Thymus (tissue), 11 donors: ENCODE data around the gene KRTAP5-5. TPM values are rescaled to one million over a fixed set of nuclear protein-coding genes. Genes with fewer than 3 reads are reported as not detected.
"Not testable (repeated sequence)": the region's sequence is repeated elsewhere in the genome, so short reads cannot be mapped to it uniquely, and the experiment has no call there.

Experiments
- DNase-seq, 9 donors: peaks; one replicate each; pipeline ENCODE4 v3.0.0-alpha.2; 2013; ENCODE audit warnings: low spot score in 9 of 9, low read depth in 6 of 9, missing footprints in 1 of 9
- H3K27ac ChIP-seq, 2 donors: one replicate each; pipeline ENCODE4 v1.5.1; 2013; ENCODE audit warnings: control low read depth in 1 of 2, low read depth in 1 of 2, low read length in 1 of 2, mild to moderate bottlenecking in 1 of 2, moderate library complexity in 1 of 2
- H3K27me3 ChIP-seq, 2 donors: one replicate each; pipeline ENCODE4 v1.5.1; 2013; ENCODE audit warnings: low read length in 1 of 2; ENCODE audit not compliant: control insufficient read depth in 2 of 2, insufficient read depth in 1 of 2
- H3K36me3 ChIP-seq, 2 donors: one replicate each; pipeline ENCODE4 v1.5.1; 2013; ENCODE audit warnings: low read length in 1 of 2, mild to moderate bottlenecking in 1 of 2, moderate library complexity in 1 of 2; ENCODE audit not compliant: control insufficient read depth in 2 of 2, insufficient read depth in 2 of 2
- H3K4me1 ChIP-seq, 2 donors: one replicate each; pipeline ENCODE4 v1.5.1; 2013; ENCODE audit warnings: low read length in 2 of 2; ENCODE audit not compliant: control insufficient read depth in 2 of 2, insufficient read depth in 2 of 2
- H3K4me3 ChIP-seq, 2 donors: one replicate each; pipeline ENCODE4 v1.5.1; 2013; ENCODE audit warnings: low read length in 2 of 2, control low read depth in 1 of 2, mild to moderate bottlenecking in 1 of 2
- H3K9me3 ChIP-seq, 2 donors: one replicate each; pipeline ENCODE4 v1.5.1; 2013; ENCODE audit warnings: low read length in 1 of 2, mild to moderate bottlenecking in 1 of 2; ENCODE audit not compliant: control insufficient read depth in 2 of 2, insufficient read depth in 1 of 2
- WGBS: extraction: QIAGEN DNeasy Blood & Tissue Kit; methylation state at CpG from one replicate; pipeline ENCODE4 v1.1.7; 2013; 5-methylcytosine and 5-hydroxymethylcytosine counted together
- polyA plus RNA-seq: library from polyadenylated mRNA; stranded (reverse); fragments of 200-250 nt; gene quantifications from one replicate; pipeline ENCODE4 v1.2.3, GENCODE V29; 2013
- total RNA-seq: library from RNA; stranded (reverse); fragments of 120-200 nt; gene quantifications from one replicate; pipeline ENCODE4 v1.2.4, GENCODE V29; 2013
- donor health status: healthy.

The KRTAP5-5 gene
- total and polyA plus RNA-seq, 2 donors = not detected

GRCh38 chr11:1595994-1596575 lies 33.5 kb upstream of the KRTAP5-5 start:
- not testable (repeated sequence) for H3K9me3 ChIP-seq, H3K4me1 ChIP-seq, H3K36me3 ChIP-seq, H3K4me3 ChIP-seq, H3K27ac ChIP-seq, DNase-seq
- H3K27me3 ChIP-seq = peaks cover 2 to 24% of the 10 kb centered on the region in 2 donors
- 68% methylated on average over 11 of the region's 11 CpGs for WGBS

- 76% methylated on average over 19 of the region's 19 CpGs for WGBS
- DNase-seq, H3K4me3 ChIP-seq: not testable (repeated sequence)
Measured at GRCh38 chr11:1596576-1597121, 32.9 kb upstream of the KRTAP5-5 start.

GRCh38 chr11:1597331-1597993 lies 32.1 kb upstream of the KRTAP5-5 start:
- Histone ChIP-seq H3K4me3 (no peak overlapping the region), H3K36me3 (no peaks in the 10 kb centered on the region), H3K27ac (no peak overlapping the region), H3K4me1 (no peaks in the 10 kb centered on the region), H3K9me3 (no peaks in the 10 kb centered on the region), H3K27me3 (peaks cover 2 to 24% of the 10 kb centered on the region in 2 donors)
- WGBS = 91% methylated on average over 10 of the region's 10 CpGs
- DNase-seq = no peak

More at GRCh38 chr11:1596576-1597121, 32.9 kb upstream of the KRTAP5-5 start:
- not testable (repeated sequence) for H3K36me3 ChIP-seq, H3K4me1 ChIP-seq, H3K27ac ChIP-seq, H3K9me3 ChIP-seq
- H3K27me3 ChIP-seq = peaks cover 2 to 24% of the 10 kb centered on the region in 2 donors

GRCh38 chr11:1597994-1598380 lies 31.6 kb upstream of the KRTAP5-5 start, which contains the start of gene KRTAP5-2:
Gene KRTAP5-2, minus strand, starts transcription at chr11:1598294. Its CDS starts 44 bp downstream, at chr11:1598250.
- Histone ChIP-seq H3K27me3 (peaks cover 2 to 24% of the 10 kb centered on the region in 2 donors), H3K36me3 (no peaks in the 10 kb centered on the region), H3K4me1 (no peaks in the 10 kb centered on the region), H3K27ac (no peak within 1 kb of the TSS), H3K4me3 (no peak within 1 kb of the TSS), H3K9me3 (no peaks in the 10 kb centered on the region)
- 46% methylated on average over 4 of the region's 4 CpGs for WGBS
- no peak for DNase-seq

- H3K36me3 ChIP-seq, H3K27ac ChIP-seq, H3K4me3 ChIP-seq, H3K9me3 ChIP-seq, H3K4me1 ChIP-seq, DNase-seq: not testable (repeated sequence)
- 87% methylated on average over 3 of the region's 3 CpGs for WGBS
- H3K27me3 ChIP-seq = peaks cover 2 to 24% of the 10 kb centered on the region in 2 donors
Measured at GRCh38 chr11:1598406-1598805, 31.2 kb upstream of the KRTAP5-5 start.

- Histone ChIP-seq H3K4me1 (no peaks in the 10 kb centered on the region), H3K27ac (no peak overlapping the region), H3K27me3 (peaks cover 2 to 24% of the 10 kb centered on the region in 2 donors), H3K9me3 (no peaks in the 10 kb centered on the region), H3K4me3 (no peak overlapping the region), H3K36me3 (no peaks in the 10 kb centered on the region)
- no peak for DNase-seq
- WGBS = 71% methylated on average over 6 of the region's 6 CpGs
Measured at GRCh38 chr11:1598816-1599215, 30.8 kb upstream of the KRTAP5-5 start.

- H3K27ac ChIP-seq = no peak overlapping the region
- 79% methylated on average over 5 of the region's 5 CpGs for WGBS
- no peaks in the 10 kb centered on the region for H3K36me3 ChIP-seq
- peaks cover 0 to 25% of the 10 kb centered on the region in 2 donors for H3K27me3 ChIP-seq
- DNase-seq = no peak
- no peaks in the 10 kb centered on the region for H3K4me1 ChIP-seq
- no peak overlapping the region for H3K4me3 ChIP-seq
- no peaks in the 10 kb centered on the region for H3K9me3 ChIP-seq
Measured at GRCh38 chr11:1600626-1601025, 28.9 kb upstream of the KRTAP5-5 start.

- H3K27ac ChIP-seq, H3K4me1 ChIP-seq, H3K36me3 ChIP-seq, H3K4me3 ChIP-seq, DNase-seq, H3K9me3 ChIP-seq: not testable (repeated sequence)
- WGBS = 84% methylated on average over 3 of the region's 3 CpGs
- peaks cover 0 to 23% of the 10 kb centered on the region in 2 donors for H3K27me3 ChIP-seq
Measured at GRCh38 chr11:1601663-1602062, 27.9 kb upstream of the KRTAP5-5 start.

GRCh38 chr11:1603629-1604028 lies 25.9 kb upstream of the KRTAP5-5 start:
- Histone ChIP-seq H3K4me3 (no peak overlapping the region), H3K27me3 (peaks cover 0 to 25% of the 10 kb centered on the region in 2 donors), H3K36me3 (no peaks in the 10 kb centered on the region), H3K9me3 (no peaks in the 10 kb centered on the region), H3K4me1 (no peaks in the 10 kb centered on the region), H3K27ac (no peak overlapping the region)
- DNase-seq = no peak
- WGBS = 94% methylated on average over 1 of the region's 1 CpG
